ENCODE measurements around the gene GNPDA1.

The GNPDA1 gene

DNA sequence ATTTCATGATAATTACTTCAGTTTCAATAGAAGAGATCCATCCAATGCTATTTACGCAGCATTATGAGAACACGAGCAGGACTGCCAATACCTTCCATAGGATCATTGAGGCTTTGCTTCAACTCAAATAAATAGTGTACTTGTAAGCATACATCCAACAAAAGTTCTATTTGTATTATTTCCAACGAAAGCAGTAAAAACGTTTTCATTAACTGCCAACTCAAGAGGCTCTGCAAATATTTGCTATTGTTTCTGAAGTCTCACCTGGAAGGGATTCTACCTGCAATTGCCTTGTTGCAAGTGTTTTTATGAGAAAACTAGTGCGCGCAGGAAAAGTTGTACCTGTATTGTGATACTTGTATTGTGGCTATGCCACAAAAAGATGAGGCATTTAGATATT, 11.0 kb upstream of the GNPDA1 start:
- DNase-seq (ENCODE audit: low read depth) = no peak

DNA sequence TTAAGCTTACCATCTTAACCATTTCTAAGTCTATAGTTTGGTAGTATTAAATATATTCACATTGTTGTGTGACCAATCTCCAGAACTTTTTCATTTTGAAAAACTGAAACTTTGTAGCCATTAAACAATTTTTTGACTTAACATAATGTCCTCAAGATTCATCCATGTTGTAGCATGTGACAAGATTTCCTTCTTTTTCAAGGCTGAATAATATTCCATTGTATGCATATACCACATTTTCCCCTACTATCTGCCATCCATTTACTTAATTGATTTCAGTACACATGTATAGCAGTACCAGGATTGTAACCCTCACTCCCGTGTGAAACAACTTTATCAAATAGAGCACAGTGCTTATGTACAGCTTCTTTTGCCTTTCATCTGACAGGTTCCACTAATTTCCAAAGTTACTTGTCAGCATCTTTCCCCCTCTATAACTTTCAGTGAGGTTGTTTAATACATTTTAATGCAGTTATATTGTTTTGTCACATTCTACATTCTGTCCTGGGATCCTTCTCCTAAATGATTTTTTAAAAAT, 7.4 kb upstream of the GNPDA1 start:
- DNase-seq (ENCODE audit: low read depth) = no peak

DNA sequence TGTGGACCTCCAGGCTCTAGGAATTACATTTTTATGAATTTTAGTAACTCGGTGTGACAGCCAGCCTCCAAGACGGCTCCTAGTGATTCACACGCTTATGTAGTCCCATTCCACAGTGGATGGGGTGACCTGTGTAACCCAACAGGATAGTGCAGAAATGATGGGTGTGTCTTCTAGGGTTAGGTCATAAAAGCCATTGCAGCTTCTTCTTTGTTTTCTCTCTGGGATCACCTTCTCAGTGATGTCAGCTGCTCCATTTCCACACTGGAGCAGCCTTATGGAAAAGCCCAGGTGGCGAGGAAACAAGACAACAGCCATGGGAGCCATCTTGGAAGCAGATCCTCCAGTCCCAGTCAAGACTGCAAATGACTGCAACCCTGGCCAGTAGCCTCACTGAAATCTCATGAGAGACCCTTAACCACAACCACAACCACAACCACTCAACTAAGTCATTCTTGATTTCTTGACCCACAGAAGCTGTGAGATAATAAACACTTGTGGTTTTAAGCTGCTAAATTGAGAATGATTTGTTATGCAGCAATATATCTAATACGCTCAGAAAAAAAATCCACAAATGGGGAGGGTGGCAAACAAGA, 5.1 kb upstream of the GNPDA1 start:
- no peak for DNase-seq (ENCODE audit: low read depth)

DNA sequence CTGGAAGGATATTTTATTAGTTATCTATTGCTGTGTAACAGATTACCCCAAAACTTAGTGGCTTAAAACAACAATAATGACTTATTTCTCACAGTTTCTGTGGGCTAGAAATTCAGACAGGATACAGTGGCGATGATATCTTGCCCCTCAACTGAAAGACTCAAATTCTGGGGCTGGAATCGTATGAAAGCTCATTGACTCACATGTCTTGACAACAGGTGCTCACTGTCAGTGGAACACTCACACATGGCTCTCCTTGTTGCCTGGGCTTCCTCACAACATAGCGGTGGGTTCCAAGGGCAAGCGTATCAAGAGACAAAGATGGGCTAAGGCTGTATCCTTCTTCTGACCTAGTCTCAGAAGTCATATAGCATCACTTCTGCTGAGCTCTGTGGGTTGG, 3.7 kb upstream of the GNPDA1 start:
- no peak for DNase-seq (ENCODE audit: low read depth)

DNA sequence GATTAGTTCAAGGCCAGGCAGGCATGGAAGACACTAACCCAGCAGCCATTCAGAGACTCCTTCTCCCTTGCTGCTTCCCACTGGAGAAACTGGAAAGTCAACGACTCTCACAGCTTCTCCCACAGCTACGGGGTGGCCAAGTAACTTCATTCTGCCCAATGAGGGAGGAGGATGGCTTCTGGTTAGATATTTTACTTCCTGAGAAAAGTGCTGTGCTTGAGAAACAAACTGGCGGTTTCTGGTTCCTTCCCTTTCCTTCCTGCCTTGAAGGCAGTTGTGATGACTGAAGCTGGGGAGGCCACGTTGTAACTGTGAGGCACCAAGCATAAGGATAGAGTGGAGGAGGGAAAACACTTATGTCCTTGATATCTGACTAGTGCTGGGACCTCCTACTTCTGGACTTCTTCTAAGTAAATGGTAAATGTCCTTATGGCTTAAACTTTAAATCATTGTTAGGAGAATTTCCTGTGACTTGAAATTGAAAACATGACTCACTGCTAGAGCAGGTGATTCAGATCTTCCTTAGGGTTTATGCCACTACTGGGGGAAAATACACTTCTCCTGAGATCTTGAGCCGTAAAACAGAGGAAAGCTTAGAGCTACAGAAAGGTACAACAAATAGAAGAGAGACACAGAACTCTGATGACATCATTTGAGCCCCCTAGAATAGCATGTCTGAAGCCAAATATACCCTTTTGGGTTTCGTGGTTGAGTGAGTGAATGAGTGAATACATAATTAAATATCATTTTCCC, 3.1 kb upstream of the GNPDA1 start:
- DNase-seq (ENCODE audit: low read depth) = no peak

DNA sequence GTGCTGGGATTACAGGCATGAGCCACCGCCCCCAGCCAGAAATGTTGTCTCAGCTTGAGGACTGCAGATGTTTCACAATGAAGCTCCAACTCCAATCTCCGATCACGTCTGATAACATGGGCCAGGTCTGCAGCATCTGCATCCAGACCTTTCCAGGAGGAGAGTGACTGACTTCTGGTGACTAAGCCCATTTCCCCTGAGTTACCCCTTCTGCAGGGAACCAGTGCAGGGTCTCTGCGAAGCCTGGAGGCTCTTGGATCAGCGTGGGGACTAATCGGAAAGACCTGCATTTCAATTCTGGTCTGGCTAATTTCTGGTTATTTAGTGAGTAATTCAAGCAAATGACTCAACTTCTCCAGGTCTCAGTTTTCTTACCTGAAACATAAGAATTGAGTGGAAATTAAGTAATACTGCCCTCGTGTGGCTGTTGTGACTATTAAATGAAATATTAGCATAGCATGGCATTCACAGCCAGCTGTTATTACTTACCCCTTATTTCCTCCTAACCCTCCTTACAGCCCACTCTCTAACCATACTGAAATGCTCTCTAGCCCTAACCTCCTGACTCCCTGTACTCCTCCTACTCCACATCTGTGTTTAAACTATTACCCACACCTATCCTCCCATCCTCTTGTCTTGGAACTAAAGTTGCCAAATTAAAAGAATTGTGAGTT, 2.2 kb upstream of the GNPDA1 start:
- no peak for DNase-seq (ENCODE audit: low read depth)

DNA sequence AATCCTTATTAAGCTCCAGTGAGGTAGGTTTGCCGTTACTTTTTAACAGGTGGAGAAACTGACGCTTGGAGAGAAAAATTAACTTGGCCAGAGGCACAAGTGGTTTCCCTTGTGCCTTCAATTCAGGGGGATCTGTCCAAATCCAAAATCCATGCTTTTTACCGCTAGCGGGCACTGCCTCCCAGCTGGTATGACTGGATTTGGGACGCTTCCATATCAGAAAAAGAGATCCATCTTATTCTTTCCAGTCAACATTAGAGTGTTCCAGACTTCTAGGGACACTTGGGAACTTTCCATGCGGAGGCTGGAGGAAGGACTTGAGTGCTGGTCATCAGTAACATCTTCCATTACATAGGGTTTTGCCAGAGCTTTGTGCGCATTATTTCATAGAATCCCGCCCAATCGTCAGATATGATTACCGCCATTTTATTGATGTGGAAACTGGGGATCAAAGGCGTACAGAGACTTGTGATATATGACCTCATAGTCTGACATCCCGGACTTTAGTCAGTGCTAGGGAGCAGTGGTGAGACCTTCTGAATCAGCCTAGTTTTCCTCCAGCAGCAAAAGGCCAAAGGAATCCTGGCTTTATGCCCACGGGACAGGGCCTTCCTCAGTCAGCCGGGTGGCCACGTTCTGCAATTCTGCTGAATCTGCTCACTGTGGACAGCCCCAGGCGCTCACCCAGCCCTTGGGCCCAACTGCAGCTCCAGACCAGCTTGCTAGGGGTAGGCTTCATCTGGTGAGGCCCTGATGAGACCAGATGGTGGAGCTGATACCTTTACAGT, 1.1 kb upstream of the GNPDA1 start:
- DNase-seq (ENCODE audit: low read depth) = peak; percentile 55

DNA sequence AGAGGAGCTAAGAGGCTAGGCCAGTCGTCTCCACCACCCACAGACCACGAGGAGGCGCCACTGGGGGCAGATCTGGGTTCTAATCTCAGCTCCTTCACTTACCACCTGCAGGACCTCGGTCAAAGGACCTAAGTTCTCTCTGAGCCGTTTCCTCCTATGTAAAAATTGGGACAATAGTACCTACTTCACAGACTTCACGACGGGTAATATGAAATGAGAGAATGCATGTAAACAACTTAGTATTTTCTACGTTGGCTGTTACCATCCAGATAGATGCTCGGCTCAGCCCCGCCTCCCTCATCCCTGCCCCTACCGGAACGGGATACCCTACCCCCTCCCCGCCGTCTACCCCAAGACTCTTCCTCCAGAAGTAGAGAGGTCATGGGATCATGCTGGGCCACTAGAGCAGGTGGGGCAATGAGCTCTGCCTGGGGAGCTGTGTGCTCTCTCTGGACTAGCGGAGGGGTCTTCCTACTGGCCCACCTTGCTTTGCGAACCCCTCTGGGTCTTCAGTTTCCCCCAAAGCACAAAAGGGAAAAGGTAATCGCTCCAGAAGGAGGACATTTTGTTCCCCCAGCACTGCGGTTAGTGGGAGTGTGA, 541 bp downstream of the GNPDA1 start:
- no peak for DNase-seq (ENCODE audit: low read depth)

DNA sequence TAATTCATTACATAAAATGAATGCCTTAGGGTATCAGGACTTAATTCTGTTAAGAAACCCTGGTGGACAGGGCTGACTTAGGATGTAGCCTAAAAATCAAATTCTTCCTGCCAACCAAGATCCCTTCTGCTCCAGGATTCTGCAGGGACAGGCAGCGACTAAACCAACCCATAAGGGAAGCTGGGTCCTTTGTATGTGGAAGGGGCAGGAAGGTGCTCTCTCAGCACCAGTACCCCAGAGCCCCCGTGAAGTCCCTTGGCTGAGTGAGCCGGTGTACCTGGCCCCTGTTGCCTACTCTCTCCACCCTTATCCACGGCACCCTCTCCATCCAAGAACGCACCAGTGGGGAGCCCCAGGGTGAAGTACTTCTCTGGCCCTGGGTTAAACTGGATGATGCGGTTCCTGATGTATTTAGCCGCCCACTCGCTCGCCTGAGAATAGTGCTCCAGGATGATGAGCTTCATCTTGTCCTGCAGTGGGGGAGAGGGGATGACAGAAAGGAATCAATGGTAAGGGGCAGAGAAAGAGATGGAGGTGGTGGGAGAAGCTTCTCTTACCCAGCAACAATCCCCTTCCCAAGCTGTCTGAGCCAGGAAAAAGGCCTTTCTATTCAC, 1.1 kb downstream of the GNPDA1 start:
- DNase-seq (ENCODE audit: low read depth) = no peak

DNA sequence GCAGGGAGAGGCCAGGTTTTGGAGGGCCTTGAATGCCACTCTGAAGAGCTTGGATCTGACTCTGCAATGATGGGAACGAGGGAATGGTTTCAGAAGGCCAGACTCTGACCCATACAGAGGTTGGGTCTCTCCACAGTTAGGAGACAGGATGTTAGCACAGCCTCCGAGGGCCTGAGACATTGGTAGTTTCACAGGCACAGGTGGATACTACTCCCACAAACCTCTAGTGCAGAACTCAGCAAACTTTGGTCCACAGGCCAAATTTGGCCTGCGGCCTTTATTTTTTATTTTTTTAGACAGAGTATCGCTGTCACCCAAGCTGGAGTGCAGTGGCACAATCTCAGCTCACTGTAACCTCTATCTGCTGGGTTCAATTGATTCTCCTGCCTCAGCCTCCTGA, 2.9 kb downstream of the GNPDA1 start:
- no peak for DNase-seq (ENCODE audit: low read depth)

DNA sequence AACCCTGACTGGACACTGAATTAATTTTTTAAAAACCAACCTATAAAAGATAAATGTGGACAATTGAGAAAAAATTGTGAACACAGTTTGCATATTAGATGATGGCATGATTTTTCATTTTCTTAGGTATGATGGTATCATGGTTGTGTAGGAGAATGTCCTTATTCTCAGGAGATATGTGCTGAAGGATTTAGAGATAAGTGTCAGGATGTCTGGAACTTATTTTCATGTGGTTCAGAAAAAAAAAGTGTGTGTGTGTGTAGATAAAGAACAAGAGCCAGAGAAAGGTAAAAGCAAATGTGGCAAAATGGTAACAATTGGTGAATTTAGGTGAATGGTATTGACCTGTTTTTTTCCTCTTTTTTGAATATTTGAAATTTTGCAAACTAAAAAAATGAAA, 4.0 kb downstream of the GNPDA1 start:
- DNase-seq (ENCODE audit: low read depth) = no peak

DNA sequence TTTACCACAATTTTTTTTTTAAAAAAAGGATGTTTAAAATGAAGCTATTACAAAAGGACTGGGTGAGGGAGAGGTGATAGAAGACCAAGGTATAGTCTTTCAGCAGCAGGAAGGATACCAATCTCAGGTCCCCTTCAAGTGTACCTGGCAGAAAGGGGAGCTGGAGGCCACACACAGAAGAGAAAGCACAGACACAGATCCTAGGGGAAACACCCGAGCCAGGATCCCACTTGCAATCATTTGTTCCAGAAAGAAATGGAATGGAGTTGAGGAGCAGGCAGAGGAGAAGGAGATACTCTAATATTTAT, 5.6 kb downstream of the GNPDA1 start:
- no peak for DNase-seq (ENCODE audit: low read depth)

DNA sequence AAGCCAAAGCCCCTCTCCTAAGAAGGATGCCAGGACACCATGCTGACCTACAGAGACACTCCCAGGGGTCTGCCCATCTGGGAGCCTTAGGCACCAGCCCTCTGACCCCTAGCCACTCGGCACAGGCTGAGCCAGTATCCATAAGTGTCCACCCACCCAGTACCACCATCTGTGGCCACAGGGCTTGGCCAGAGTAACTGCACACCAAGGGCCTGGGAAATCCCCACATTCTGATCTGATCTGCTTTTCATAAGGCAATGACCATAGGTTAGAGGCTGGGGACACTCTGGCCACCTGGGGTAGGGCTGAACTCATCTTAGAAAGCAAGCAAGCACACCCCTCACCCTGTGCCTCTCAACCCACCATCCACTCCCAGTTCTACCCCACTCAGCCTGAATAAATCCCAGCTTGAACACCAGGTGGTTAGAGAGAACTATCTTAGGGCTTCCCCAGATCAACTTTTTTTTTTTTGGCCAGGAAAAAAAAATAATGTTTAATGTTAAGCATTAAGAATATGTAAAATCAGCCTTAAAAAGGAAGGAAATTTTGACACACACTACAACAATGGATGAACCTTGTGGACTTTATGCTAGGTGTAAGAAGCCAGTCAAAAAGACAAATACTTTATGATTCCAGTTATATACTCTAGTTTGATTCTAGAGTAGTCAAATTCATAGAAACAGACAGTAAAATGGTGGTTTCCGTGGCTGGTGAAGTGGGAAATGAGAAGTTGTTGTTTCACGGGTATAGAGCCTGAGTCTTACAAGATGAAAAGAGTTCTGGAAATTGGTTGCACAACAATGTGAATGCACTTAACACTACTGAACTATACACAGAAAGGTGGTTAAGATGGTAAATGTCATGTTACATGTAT, 6.2 kb downstream of the GNPDA1 start:
- no peak for DNase-seq (ENCODE audit: low read depth)

DNA sequence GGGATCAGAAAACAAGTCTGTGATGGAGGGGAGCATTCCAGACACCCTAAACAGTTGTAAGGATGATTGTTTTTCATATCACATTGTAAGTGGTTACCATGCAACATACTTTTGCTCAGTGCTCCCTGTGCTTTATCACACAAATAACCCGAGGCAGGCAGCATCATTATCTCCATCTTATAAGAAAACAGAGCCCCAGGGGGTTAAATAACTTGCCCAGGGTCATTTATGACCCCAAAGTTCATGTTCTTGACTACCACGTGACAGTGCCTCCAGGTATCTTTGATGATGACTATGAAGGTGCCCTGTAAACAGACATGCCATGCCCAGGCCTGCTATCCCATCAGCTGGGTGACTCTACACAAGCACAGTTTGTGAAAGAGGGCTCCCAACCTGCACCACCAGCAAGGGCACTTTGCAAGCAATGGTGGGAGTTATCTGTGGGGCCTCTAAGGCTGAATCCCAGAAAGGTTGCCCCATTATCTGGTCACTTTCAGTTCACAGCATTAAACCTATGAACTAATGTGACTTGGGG, 9.5 kb downstream of the GNPDA1 start:
- DNase-seq (ENCODE audit: low read depth) = no peak

DNA sequence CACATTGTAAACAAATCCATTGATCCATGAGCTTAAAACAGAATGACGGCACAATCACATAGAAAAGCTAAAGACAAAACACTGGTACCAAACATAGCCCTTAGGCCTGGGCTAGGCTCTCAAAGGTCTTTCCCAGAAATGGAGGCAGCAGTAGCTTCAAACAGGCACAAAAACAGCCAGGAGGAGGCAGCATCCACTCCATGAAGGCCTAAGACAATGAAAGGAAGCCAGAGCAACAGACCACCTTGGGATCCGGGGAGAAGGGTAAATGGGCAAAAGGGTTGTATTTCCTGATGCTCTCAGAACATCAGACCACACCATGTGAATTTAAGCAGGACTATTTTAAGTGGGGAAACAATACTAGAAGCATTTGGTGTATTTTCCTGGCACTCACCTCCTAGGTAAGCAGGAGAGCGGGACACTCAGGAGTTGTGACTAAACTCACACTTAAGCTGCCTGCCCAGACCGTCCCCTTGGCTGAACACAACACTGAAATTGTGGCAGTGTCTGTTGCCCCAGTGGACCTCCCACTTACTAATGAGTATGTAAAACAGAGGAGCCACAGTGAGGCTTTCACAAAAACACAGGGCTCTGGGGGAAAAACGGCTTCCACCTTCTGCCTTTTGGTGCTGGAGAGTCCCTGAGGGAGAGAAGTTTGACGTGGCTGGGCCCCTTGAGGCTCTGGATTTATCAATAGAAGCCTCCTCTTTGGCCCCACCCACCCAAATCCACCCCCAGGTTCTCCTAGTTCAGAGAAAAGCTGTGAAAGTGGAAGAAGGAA, 11.9 kb downstream of the GNPDA1 start:
- no peak for DNase-seq (ENCODE audit: low read depth)

DNA sequence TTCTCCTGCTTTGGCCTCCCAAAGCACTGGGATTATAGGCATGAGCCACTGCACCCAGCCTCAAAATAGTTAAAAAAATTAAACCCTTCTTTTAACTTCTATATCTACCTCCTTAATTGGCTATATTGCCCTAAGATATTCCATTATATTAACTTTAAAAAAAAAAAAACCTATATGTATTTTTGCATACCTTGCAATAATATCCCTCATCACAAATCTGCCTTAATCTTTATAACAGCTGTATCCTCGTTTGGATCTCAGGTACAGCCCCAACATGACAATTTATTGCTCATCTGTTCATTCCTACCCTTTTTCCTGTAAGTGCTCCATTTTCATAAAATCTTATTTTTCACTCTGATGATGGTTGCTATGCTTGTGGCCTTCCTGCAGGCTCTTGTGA, 12.7 kb downstream of the GNPDA1 start:
- no peak for DNase-seq (ENCODE audit: low read depth)

DNA sequence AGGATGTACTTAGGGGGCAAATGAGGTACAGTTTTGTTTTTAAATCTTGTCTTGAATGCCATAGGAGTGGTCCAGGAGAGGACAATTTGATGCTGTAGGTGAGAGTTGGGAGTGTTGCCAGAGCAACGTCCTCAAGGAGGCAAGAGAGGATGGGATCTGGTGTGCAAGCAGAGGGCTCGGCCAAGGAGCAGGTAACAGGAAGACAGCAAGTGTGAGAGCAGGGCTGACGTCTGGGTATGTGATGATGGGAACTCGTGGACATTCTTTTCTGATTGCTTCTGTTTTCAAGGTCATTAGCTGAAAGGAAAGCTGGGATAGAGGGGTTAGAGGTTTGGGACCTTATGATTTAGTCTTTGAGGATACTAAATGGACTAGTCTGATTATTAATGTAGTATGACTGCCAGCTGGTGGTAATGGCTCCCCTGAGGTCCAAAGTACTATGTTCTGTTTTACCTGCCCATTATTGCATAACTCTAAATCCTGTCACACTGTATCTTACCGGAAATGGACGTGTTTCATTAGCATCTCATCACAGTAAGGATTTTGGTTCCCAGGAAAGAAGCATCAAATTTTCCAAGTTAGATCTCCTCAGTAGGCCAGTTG, 15.4 kb downstream of the GNPDA1 start:
- DNase-seq (ENCODE audit: low read depth) = no peak

DNA sequence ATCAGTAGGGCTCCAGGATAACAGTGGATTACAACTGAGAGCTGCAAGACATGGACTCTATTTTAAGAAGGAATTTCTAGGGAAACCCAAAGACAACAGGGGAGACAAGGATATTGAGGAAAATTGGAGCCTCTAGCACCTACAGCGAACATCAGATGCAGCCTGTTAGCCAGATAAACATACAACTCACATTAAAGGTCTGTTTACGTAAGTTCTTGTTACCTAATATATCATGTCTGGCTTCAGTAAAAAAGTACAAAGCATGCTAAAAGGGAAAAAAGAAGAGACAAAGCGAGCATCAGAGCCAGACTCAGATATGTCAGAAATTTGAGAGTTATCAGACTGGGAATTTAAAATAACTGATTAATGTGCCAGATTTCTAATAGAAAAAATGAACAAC, 17.2 kb downstream of the GNPDA1 start:
- DNase-seq (ENCODE audit: low read depth) = no peak

DNA sequence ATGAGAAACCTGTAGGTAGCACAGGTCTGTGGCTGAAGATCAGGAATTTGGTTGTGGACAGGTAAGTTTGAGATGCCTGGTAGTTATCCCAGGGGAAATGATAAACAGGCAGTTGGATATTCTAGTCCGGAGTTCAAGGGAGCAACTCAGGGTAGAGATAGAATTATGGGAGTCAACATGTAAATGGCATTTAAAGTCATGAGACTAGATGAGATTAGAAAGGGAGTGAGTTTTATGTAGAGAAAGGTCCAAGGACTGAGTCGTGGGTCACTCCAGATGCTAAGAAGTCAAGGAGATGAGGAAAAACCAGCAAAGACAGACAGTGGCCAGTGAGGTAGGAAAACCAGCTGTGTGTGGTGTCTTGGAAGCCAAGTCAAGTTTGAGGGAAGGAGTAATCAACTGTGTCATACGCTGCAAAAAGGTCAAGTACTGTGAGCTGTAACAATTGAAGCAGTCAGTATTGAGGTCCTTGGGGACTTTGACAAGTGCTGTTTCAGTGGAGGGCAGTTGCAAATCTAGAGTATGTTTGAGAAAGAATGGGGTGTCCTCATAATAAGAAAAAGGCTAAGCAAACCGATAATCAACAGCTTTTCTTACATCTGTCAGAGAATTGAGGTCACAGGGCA, 18.2 kb downstream of the GNPDA1 start:
- DNase-seq (ENCODE audit: low read depth) = no peak
